GM13976 (cell line): ENCODE data around the gene ASF1B.

ENCODE experiments used
- DNase-seq: peaks from one replicate; pipeline ENCODE4 v3.0.0; 2012; ENCODE audit warnings: low spot score
- CTCF ChIP-seq: IDR thresholded peaks from 2 replicates; pipeline ENCODE4 v1.5.1; 2012; ENCODE audit warnings: borderline replicate concordance, mild to moderate bottlenecking; ENCODE audit not compliant: insufficient read depth; ENCODE audit errors: extremely low read depth, missing control alignments, control extremely low read depth
- in situ Hi-C: fragments of 300-500 bp; cut with MboI; formaldehyde crosslinking; loops from one replicate; pipeline ENCODE4 v1.12.0; 2022; ENCODE audit warnings: low sequenced_read_pairs, mixed read lengths, inconsistent platforms; ENCODE audit not compliant: unreplicated experiment

Gene ASF1B

GRCh38 chr19:14177496-14178074 is 41.2 kb upstream of the ASF1B start:
- in situ Hi-C loops, result loop anchor here (25.0 kb wide), 1 partner anchor 310 kb away; the partner anchor contains the start of genes GIPC1 and PTGER1
- no peak for TF ChIP-seq CTCF
- DNase-seq, result no peak

- no peak for TF ChIP-seq CTCF
- DNase-seq, result no peak
- in situ Hi-C loops, result loop anchor here (25.0 kb wide), 1 partner anchor 312 kb away; the partner anchor contains the start of genes GIPC1 and PTGER1
Measured at GRCh38 chr19:14175351-14175792, 39.0 kb upstream of the ASF1B start.

GRCh38 chr19:14174883-14175282 is 38.5 kb upstream of the ASF1B start:
- no peak for DNase-seq
- no peak for TF ChIP-seq CTCF
- in situ Hi-C loops, result loop anchor here (25.0 kb wide), 1 partner anchor 312 kb away; the partner anchor contains the start of genes GIPC1 and PTGER1

- no peak for TF ChIP-seq CTCF
- no peak for DNase-seq
- in situ Hi-C loops, result no loop called here
Measured at GRCh38 chr19:14168993-14169392, 32.6 kb upstream of the ASF1B start.

GRCh38 chr19:14168259-14168972 is 32.0 kb upstream of the ASF1B start:
- DNase-seq, result no peak
- no peak for TF ChIP-seq CTCF
- in situ Hi-C loops, result no loop called here

GRCh38 chr19:14167576-14168138 is 31.3 kb upstream of the ASF1B start:
- DNase-seq, result no peak
- in situ Hi-C loops, result no loop called here
- no peak for TF ChIP-seq CTCF
